Measurements from ENCODE around the gene PLN.

Gene PLN

DNA sequence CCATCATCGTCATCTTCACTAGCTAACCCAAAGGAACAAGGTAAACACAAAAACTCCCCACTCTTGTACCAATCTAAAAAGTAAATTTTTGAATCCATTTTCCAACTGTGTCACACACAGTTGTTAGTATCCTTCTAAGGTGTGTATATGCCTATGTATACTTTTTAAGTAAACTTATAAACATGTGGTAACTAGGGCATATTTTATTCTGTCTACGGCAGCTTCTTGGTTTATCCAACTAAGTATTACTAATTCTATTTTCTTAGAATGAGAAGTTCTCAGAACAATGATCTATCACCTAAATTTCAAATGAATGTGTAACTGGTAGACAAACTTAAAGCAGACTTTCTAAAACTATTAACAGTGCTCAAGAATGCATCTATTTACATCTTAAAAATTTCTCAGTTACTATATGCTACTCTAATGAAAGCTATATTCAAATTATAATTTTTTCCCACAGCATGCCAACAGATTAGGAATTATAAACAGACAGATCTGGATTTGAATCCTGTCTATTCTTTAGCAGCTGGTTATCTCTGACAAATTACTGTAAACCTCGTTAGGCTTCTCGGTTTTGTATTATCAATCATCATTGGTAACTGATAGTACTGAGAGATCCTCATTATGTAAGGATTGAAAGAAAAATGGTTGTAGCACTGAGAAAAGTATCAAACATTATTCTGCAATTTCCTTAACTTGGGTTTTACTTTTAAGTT, 1.8 kb upstream of the PLN start:
- TF ChIP-seq CTCF (IDR thresholded peaks at IDR 0.05; ENCODE audit: low read depth, low read length, missing control alignments), result no peak
- DNase-seq (ENCODE audit: low read depth), result no peak
- in situ Hi-C loops (cut with HindIII; ENCODE audit: low sequenced_read_pairs), result no loop called here
- no peak overlapping the region for H3K4me3 ChIP-seq (ENCODE audit: low read depth, low read length)

DNA sequence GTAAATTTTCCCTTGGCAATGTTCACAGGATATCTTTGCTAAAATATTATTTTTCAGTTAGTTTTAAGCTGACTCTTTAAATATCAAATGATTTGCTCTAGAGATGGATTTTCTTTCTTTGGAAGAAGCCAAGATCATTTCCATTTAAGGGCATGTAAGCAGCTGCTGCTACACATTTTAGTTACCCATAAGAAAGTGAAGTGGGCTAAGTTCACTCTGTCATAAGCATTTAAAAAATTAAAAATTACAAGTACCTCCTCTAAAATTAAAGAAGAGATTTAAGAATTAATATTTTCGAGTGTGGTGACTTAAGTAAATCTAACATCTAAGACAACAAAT, 1.2 kb upstream of the PLN start:
- in situ Hi-C loops (cut with HindIII; ENCODE audit: low sequenced_read_pairs), result no loop called here
- no peak for DNase-seq (ENCODE audit: low read depth)
- no peak overlapping the region for H3K4me3 ChIP-seq (ENCODE audit: low read depth, low read length)
- TF ChIP-seq CTCF (IDR thresholded peaks at IDR 0.05; ENCODE audit: low read depth, low read length, missing control alignments), result no peak

- in situ Hi-C loops (cut with HindIII; ENCODE audit: low sequenced_read_pairs), result no loop called here
- no peak for DNase-seq (ENCODE audit: low read depth)
- no peak overlapping the region for H3K4me3 ChIP-seq (ENCODE audit: low read depth, low read length)
- TF ChIP-seq CTCF (IDR thresholded peaks at IDR 0.05; ENCODE audit: low read depth, low read length, missing control alignments), result no peak
Measured at GRCh38 chr6:118548613-118549012, 517 bp downstream of the PLN start.

DNA sequence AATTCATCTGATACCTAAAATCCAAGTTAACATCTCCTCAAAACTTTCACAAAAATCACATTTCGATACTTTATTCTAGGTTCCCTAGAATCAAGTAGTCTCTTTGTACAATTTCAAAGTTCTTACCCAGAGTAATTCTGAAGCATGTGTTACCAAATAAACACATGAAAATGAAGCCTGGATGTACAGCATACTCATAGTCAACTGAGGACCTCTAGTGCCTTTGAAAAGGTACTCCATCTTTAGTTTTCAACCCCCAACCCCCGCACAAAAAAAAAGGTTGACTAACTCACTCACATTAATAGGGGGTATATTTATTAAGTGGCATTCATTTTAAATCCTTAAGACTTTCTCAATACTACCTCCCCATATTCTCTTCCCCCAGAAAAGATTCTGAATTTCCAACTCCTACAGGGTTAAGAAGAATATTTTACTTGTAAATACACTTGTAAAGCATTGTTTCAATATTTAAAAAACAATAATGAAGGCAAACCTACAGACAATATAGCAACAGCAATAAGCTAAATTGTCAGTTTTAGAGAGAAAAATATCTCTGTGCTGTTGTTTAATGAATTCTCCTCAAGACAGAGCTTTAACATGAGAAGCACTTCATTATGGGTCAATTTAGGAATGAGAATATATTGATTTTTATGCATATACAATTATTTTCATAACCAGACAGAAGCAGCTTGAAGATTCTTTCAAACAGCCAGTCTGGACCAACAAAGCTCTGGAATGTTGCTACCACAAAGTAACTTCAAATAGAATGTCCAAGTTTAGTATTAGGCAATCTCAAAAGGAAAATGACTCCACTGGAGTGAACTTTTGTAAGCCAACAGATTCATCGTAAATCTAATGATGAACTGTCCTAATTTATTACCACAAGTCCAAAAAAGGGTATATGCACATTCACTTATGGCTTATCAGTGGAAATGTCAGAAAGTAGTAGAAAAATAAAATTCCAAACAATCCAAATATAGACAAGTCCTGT, 3.3 kb downstream of the PLN start:
- H3K4me3 ChIP-seq (ENCODE audit: low read depth, low read length), result no peak overlapping the region
- peak; percentile 60 for TF ChIP-seq CTCF (IDR thresholded peaks at IDR 0.05; ENCODE audit: low read depth, low read length, missing control alignments)
- in situ Hi-C loops (cut with HindIII; ENCODE audit: low sequenced_read_pairs), result no loop called here
- peak; percentile 57 for DNase-seq (ENCODE audit: low read depth)

DNA sequence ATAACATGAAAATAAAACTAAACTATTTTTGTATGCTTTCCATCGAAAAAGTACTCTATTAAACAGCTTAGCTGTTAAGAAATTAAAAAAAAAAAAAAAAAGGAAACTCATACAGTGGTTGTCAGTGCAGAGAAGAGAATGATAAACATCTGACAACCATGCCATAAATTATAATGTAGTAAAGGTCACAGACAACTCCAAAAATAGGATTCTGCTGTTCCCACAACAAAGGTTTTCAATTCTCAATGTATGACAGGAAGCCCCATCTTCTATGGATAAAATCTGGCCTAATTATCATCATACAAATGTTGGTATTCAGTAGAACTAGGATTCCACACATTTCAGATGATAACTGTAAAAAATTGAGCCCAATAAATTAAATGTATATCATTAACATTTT, 5.0 kb downstream of the PLN start:
- H3K4me3 ChIP-seq (ENCODE audit: low read depth, low read length), result no peak overlapping the region
- DNase-seq (ENCODE audit: low read depth), result no peak
- no peak for TF ChIP-seq CTCF (IDR thresholded peaks at IDR 0.05; ENCODE audit: low read depth, low read length, missing control alignments)
- in situ Hi-C loops (cut with HindIII; ENCODE audit: low sequenced_read_pairs), result no loop called here

- H3K4me3 ChIP-seq (ENCODE audit: low read depth, low read length), result no peak overlapping the region
- no peak for TF ChIP-seq CTCF (IDR thresholded peaks at IDR 0.05; ENCODE audit: low read depth, low read length, missing control alignments)
- no peak for DNase-seq (ENCODE audit: low read depth)
- in situ Hi-C loops (cut with HindIII; ENCODE audit: low sequenced_read_pairs), result no loop called here
Measured at GRCh38 chr6:118554698-118555097, 6.6 kb downstream of the PLN start.
